Measurements from ENCODE around the gene MCOLN1. TPM values are rescaled to one million over a fixed set of nuclear protein-coding genes. Genes with fewer than 3 reads are reported as not detected.

Gene MCOLN1
- total RNA-seq, 1 experiment from 2014 or later: 16.2 TPM

DNA sequence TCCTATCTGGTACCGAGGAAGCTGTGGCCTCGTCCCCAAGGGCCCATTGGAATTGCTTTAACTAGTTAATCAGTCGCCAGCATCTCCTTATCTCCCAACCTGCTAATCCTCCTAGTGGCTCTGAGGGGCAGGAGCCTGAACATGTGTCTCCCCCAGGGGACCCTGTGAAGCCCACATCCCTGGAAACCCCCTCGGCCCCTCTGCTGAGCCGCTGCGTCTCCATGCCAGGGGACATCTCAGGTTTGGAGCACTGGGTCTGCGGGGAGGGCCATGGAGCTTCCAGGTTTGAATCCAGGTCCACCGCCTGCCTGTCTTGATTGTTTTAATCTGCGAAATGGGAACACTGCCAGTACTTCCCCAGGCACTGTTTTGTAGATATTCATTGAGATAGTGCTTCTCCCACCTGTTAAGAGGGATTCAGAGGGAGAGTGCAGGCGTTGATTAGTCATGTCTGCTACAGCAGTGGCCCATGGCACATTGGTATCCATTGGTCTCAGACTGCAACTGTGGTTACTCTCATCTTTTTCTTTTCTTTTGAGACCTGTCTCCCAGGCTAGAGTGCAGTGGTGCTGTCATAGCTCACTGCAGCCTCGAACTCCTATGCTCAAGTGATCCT lies 19.5 kb downstream of the MCOLN1 start:
- Mint-ChIP-seq H3K36me3 (ENCODE audit: insufficient read depth, unreplicated experiment) (peaks cover 4% of the 10 kb centered on the region), H3K9me3 (ENCODE audit: unreplicated experiment) (no peaks in the 10 kb centered on the region), H3K4me1 (ENCODE audit: low read depth, unreplicated experiment) (no peaks in the 10 kb centered on the region), H3K27ac (ENCODE audit: unreplicated experiment) (no peak overlapping the region), H3K4me3 (ENCODE audit: unreplicated experiment) (no peak overlapping the region), H3K27me3 (ENCODE audit: insufficient read depth, unreplicated experiment) (no peaks in the 10 kb centered on the region)
- Histone ChIP-seq H3K27me3 (replicated peaks; ENCODE audit: control insufficient read depth, insufficient read depth, low read length) (no peaks in the 10 kb centered on the region), H3K4me3 (ENCODE audit: low read depth, low read length) (no peak overlapping the region), H3K4me1 (no peaks in the 10 kb centered on the region), H3K36me3 (ENCODE audit: control insufficient read depth, insufficient read depth, low read length) (no peaks in the 10 kb centered on the region; the same call in 1 of the 2 replicates), H3K9me3 (no peaks in the 10 kb centered on the region)
- TF ChIP-seq, protein P1, sequence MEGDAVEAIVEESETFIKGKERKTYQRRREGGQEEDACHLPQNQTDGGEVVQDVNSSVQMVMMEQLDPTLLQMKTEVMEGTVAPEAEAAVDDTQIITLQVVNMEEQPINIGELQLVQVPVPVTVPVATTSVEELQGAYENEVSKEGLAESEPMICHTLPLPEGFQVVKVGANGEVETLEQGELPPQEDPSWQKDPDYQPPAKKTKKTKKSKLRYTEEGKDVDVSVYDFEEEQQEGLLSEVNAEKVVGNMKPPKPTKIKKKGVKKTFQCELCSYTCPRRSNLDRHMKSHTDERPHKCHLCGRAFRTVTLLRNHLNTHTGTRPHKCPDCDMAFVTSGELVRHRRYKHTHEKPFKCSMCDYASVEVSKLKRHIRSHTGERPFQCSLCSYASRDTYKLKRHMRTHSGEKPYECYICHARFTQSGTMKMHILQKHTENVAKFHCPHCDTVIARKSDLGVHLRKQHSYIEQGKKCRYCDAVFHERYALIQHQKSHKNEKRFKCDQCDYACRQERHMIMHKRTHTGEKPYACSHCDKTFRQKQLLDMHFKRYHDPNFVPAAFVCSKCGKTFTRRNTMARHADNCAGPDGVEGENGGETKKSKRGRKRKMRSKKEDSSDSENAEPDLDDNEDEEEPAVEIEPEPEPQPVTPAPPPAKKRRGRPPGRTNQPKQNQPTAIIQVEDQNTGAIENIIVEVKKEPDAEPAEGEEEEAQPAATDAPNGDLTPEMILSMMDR (IDR thresholded peaks at IDR 0.05; ENCODE audit: insufficient read depth in 1 of 2, low read depth in 1 of 2, low read length in 1 of 2, severe bottlenecking in 1 of 2, unreplicated experiment in 1 of 2): no peak
- intact Hi-C loops (cut with micrococcal nuclease; ENCODE audit: unreplicated experiment): no loop called here
- no TSS peak for BruUV-seq (replicated peaks)
- no peak for DNase-seq
- POLR2A ChIA-PET: no interaction called here
- CTCF ChIA-PET: no interaction called here

DNA sequence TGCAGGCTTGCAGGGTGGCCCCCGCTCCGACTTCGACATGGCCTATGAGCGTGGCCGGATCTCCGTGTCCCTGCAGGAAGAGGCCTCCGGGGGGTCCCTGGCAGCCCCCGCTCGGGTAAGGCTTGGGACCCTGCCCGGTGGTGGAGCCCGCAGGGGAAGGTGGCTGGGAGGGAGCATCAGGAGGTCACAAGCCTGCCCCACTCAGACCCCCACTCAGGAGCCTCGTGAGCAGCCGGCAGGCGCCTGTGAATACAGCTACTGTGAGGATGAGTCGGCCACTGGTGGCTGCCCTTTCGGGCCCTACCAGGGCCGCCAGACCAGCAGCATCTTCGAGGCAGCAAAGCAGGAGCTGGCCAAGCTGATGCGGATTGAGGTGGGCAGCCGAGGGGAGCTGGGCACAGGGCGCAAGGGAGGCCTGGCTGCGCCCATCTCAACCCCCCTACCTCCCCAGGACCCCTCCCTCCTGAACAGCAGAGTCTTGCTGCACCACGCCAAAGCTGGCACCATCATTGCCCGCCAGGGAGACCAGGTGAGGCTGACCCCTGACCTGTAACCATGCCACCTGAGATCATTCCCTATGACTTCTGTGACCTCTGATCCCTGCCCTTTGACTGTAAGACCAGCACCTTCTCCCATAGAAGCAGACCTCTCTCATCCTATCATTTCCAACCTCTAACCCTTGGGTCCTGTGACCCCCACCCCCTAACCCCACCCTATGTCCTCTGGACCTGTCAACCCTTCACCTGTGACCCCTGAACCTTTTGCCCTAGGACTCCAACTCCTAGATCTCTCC lies 20.3 kb downstream of the MCOLN1 start:
- H3K36me3 Mint-ChIP-seq (ENCODE audit: insufficient read depth, unreplicated experiment): peaks cover 4% of the 10 kb centered on the region
- intact Hi-C loops (cut with micrococcal nuclease; ENCODE audit: unreplicated experiment): no loop called here
- H3K27me3 Mint-ChIP-seq (ENCODE audit: insufficient read depth, unreplicated experiment): no peaks in the 10 kb centered on the region
- H3K27ac Mint-ChIP-seq (ENCODE audit: unreplicated experiment): no peak overlapping the region
- TF ChIP-seq, protein P1 (IDR thresholded peaks at IDR 0.05; ENCODE audit: insufficient read depth in 1 of 2, low read depth in 1 of 2, low read length in 1 of 2, severe bottlenecking in 1 of 2, unreplicated experiment in 1 of 2): no peak
- Histone ChIP-seq H3K27me3 (replicated peaks; ENCODE audit: control insufficient read depth, insufficient read depth, low read length) (no peaks in the 10 kb centered on the region), H3K4me3 (ENCODE audit: low read depth, low read length) (no peak overlapping the region), H3K36me3 (ENCODE audit: control insufficient read depth, insufficient read depth, low read length) (no peaks in the 10 kb centered on the region), H3K4me1 (no peaks in the 10 kb centered on the region), H3K9me3 (no peaks in the 10 kb centered on the region)
- no peaks in the 10 kb centered on the region for H3K9me3 Mint-ChIP-seq (ENCODE audit: unreplicated experiment)
- BruUV-seq (replicated peaks): no TSS peak
- ChIA-PET POLR2A (no interaction called here), CTCF (no interaction called here)
- DNase-seq: no peak
- H3K4me3 Mint-ChIP-seq (ENCODE audit: unreplicated experiment): no peak overlapping the region
- no peaks in the 10 kb centered on the region for H3K4me1 Mint-ChIP-seq (ENCODE audit: low read depth, unreplicated experiment)

DNA sequence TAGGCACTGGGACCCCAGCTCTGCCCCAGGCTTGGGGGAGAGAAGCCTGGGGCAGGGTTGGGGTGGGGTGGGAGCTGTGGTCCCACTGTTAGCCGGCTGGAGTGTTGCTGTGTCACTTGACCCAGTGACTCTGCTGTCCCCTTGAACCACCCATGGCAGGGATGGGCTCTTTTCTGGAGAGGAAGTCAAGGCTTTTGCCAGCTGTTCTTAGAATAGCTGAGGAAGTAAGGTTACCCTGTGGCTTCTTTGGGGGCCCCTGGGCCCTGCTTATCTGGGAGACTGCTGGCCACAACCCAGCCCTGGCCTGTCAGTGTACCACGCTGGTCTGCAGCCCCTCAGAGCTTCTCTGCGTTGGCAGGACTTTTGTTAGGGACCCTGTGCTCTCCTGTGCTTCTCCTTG lies 22.2 kb downstream of the MCOLN1 start:
- Mint-ChIP-seq H3K9me3 (ENCODE audit: unreplicated experiment) (no peaks in the 10 kb centered on the region), H3K36me3 (ENCODE audit: insufficient read depth, unreplicated experiment) (peaks cover 4% of the 10 kb centered on the region), H3K4me3 (ENCODE audit: unreplicated experiment) (no peak overlapping the region), H3K27me3 (ENCODE audit: insufficient read depth, unreplicated experiment) (no peaks in the 10 kb centered on the region), H3K27ac (ENCODE audit: unreplicated experiment) (no peak overlapping the region), H3K4me1 (ENCODE audit: low read depth, unreplicated experiment) (no peaks in the 10 kb centered on the region)
- H3K36me3 ChIP-seq (ENCODE audit: control insufficient read depth, insufficient read depth, low read length): no peaks in the 10 kb centered on the region
- no peak overlapping the region for H3K4me3 ChIP-seq (ENCODE audit: low read depth, low read length)
- TF ChIP-seq, protein P1 (IDR thresholded peaks at IDR 0.05; ENCODE audit: insufficient read depth in 1 of 2, low read depth in 1 of 2, low read length in 1 of 2, severe bottlenecking in 1 of 2, unreplicated experiment in 1 of 2): no peak
- ChIA-PET POLR2A (no interaction called here), CTCF (no interaction called here)
- H3K4me1 ChIP-seq: no peaks in the 10 kb centered on the region
- no TSS peak for BruUV-seq (replicated peaks)
- H3K9me3 ChIP-seq: no peaks in the 10 kb centered on the region
- H3K27me3 ChIP-seq (replicated peaks; ENCODE audit: control insufficient read depth, insufficient read depth, low read length): no peaks in the 10 kb centered on the region
- no peak for DNase-seq
- intact Hi-C loops (cut with micrococcal nuclease; ENCODE audit: unreplicated experiment): no loop called here

Measured in Caco-2 (cell line).